GM21367 (cell line): ENCODE measurements around the gene WNT16.
"Not testable (repeated sequence)": the region's sequence is repeated elsewhere in the genome, so short reads cannot be mapped to it uniquely, and the experiment has no call there.

ENCODE experiments used
- ATAC-seq: cut with Tn5 transposase; IDR thresholded peaks from one replicate; pipeline ENCODE4 v1.9.1; 2021; ENCODE audit not compliant: unreplicated experiment

Gene WNT16

DNA sequence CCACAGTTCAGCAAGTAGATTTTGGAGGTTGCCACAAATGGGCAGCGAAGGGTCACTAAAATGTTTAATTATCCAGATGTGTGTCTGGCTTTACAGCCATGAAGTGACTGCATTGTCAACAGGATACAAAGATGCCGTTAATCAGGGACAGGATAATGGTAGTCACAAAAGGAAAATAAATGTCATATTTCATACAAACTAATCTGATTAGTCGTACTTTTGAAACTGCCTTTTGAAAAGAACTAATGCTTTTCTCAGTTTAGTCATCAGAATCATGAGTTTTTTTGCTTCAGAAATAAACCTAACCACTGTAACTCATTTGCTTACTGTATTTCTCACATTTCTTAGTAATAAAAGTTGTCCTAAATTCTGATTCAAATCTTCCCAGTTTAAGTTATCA is 22.2 kb upstream of the WNT16 start:
- ATAC-seq, result no peak

- ATAC-seq, result no peak
Observed at GRCh38 chr7:121307021-121307574, 21.7 kb upstream of the WNT16 start.

GRCh38 chr7:121313220-121313792 is 15.5 kb upstream of the WNT16 start:
- ATAC-seq, result no peak

- peak; percentile 92 for ATAC-seq
Observed at GRCh38 chr7:121313793-121314676, 14.8 kb upstream of the WNT16 start.

GRCh38 chr7:121315170-121315569 is 13.6 kb upstream of the WNT16 start:
- not testable (repeated sequence) for ATAC-seq

DNA sequence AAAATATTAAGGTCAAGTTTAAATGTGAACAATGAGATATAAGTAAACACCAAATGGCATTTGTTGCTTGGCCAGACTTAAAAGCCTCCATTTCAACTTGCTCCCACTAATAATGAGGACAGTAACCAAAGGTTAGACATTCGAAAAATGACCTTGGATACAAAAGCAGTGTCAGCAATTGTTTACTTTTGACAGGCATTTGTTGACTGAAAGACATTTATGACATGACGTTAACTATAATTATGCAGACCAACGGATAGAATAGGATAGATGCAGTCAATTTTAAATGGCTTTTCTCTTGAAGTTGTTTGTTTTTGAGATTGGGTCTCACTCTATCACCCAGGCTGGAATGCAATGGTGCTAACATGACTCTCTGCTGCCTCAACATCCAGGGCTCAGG is 6.3 kb upstream of the WNT16 start:
- ATAC-seq, result no peak

GRCh38 chr7:121323515-121324302 is 5.1 kb upstream of the WNT16 start:
- ATAC-seq, result no peak

DNA sequence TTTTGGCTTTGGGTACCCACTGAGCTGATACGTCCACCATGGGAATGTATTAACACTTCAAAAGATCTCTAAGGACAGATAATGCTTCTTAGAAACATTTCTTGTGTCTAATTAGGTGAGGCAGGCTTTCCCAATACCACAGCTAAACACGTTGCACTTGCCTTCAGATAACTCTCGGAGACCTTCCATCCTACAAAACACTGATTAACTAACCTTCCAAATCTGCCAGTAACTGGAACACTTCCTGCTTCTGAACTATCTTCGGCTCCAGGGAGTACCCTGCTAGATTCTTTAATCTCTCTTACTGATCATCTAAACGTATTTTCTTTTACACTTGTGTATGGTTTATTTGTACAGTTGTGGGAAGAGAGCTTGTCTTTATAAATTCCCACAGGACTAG is 1.1 kb upstream of the WNT16 start:
- no peak for ATAC-seq

DNA sequence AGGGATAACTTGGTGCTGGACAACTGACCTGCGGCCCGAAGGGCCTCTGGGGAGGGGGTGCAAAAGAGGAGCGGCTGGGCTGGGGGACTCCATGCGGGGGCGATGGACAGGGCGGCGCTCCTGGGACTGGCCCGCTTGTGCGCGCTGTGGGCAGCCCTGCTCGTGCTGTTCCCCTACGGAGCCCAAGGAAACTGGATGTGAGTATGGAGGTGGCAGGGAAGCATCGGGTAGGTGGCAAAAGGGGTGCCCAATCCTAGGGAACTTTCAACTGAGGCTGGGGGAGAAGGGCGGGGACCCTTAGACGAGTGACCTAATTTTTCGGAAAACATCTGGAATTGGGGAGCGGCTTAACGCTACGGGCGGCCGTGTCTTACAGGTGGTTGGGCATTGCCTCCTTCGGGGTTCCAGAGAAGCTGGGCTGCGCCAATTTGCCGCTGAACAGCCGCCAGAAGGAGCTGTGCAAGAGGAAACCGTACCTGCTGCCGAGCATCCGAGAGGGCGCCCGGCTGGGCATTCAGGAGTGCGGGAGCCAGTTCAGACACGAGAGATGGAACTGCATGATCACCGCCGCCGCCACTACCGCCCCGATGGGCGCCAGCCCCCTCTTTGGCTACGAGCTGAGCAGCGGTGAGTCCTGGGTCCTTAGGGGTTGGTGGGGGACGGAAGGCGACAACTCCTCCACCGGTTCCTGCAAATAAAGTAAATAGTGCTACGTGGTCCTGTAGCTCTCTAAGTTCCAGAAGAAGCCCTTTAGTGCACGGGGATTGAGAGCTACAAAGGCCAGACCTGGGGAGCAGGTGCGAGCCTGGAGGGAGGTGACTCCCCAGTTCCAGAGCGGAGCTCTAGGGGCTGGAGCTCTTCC is 622 bp downstream of the WNT16 start:
- ATAC-seq, result peak; percentile 69

DNA sequence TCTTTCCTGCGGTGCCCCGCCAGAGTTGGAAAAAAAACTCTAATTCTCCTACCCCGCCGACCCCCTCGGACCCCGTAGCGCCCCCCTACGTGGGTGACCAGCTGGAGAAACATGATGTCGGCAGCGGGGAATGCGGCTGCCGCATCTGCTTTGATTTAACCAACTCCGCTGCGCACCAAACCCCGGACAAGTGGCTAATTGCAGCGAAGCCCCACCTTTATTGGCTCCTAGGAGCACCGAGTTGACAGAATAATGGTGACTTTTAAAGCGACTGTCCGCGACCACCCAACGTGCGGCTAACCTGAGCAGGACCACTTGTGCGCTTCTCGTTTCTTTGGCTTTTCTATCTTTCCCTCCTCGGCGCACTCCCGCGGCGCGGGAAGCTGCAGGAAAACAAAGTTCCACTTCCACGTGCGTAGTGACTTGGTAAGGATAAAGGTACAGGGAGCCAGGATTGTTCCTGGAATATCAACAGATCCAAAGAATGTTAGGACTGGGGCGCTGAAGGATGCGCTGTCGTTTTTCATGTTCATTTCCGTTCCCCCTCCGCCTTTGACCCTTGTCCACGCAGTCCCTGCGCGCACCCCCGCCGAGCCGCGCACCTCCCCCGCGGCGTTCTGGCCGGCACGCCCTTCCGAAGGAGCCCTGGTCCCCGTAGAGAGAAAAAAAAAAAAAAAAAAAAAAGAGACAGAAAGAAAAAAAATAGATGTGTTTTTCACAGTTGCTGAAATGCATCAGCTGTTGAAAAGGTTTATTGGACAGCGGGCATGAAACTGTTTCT is 1.4 kb downstream of the WNT16 start:
- ATAC-seq, result peak; percentile 29

- no peak for ATAC-seq
Observed at GRCh38 chr7:121331048-121331447, 2.2 kb downstream of the WNT16 start.

GRCh38 chr7:121331574-121331973 is 2.8 kb downstream of the WNT16 start:
- ATAC-seq, result no peak

DNA sequence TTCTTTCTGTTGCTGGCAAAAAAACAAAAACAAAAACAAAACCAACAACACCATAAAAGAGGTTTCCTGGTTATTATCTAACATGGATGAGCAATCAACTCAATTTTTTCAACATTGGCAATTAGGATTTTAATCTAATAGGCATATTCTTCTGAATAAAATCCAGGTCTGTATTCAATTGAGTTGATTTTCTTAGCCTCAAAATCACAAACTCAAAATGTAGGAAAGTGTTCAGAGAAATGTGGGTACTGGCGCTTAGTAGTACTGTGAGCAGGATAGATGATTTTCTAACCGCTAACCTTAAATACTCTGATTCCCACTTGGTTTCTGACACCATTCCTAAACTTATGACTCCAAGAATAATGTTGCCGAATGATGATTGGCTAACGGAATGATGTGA is 5.6 kb downstream of the WNT16 start:
- no peak for ATAC-seq

GRCh38 chr7:121334875-121335648 is 6.3 kb downstream of the WNT16 start:
- no peak for ATAC-seq

DNA sequence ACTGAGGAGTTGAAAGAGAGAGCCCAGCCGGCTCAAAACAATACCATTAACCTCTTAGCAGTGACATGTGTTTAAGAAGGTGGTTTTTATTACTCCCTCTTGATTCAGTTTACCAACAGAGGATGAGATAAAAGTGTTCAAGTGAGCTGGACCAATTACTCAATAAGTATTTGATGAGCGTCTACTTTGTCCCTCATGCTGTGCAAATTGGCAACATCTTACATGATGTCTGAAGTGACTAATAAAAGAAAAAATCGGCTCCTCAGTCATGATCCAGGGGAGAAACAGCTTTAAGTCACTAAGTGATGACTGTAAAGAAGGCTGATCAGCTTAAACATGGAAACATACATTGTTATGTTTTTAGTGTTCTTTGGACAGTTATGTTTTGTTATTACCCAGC is 7.8 kb downstream of the WNT16 start:
- no peak for ATAC-seq

- ATAC-seq, result peak; percentile 53
Observed at GRCh38 chr7:121337398-121337797, 8.6 kb downstream of the WNT16 start.

- no peak for ATAC-seq
Observed at GRCh38 chr7:121339082-121339481, 10.3 kb downstream of the WNT16 start.

- ATAC-seq, result no peak
Observed at GRCh38 chr7:121341933-121342332, 13.1 kb downstream of the WNT16 start.

DNA sequence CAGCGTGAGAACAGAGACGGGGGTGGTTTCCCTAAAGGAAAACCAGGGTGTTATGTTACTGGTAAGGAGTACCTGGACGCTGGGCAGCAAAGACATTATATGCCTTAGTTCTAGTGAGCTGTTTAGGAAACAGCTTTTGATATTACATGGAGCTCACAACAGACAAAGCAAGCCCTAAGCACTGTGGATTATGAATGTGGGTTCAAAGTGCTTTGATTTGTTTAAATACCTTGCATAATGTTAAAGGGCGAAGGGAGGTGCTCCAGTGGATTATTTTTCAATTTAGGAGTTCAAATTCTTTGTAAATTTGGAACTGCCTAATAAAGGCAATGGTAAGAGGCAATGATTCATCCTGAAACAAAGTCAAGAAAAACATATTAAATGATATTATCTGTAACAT is 13.8 kb downstream of the WNT16 start:
- ATAC-seq, result no peak
